ENCODE data around the gene RCSD1.

The RCSD1 gene

DNA sequence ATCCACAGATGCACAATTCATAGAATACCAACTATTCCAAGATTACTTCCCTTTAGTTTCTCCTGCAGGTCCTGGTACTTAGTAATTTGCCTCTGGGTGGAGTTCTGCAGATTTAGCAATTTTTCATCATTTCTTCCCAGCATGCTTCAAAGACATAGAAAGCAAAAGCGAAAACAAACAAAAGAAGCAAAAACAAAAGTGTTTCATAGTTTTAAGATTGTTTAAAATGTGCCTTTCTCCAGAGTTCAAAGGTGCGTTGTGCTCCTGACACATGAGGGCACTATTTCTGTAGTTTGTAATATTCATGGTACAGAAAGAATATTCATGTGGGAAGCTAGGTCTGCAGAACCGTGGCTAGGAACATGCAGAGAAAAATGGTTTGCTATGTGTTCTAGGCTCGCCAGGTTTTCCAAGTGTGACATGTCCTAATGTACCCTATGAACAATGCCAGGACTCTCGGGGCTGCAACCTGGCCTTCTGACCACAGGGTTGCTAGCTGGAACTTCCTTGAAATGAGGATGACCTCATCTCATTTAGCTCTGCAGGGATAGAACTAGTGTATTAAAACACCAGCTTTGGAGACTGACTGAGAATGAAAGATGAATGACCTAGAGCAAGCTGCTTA lies 30.0 kb upstream of the RCSD1 start:
- Histone ChIP-seq H3K36me3 (ENCODE audit: insufficient read depth, low read length) (no peaks in the 10 kb centered on the region), H3K9me2 (replicated peaks; ENCODE audit: low read depth, low read length) (no peaks in the 10 kb centered on the region), H3K27me3 (ENCODE audit: insufficient read depth, low read length, poor library complexity, severe bottlenecking) (no peaks in the 10 kb centered on the region), H3K9me3 (ENCODE audit: insufficient read depth, low read depth, low read length) (no peaks in the 10 kb centered on the region), H3K9ac (ENCODE audit: low read depth, low read length, poor library complexity, severe bottlenecking) (peak overlapping the region; percentile 57), H3K4me1 (ENCODE audit: insufficient read depth, low read length, poor library complexity, severe bottlenecking) (peaks cover 37% of the 10 kb centered on the region), H2AFZ (ENCODE audit: low read length) (peak overlapping the region; percentile 74), H4K20me1 (ENCODE audit: insufficient read depth, low read length, poor library complexity, severe bottlenecking) (no peaks in the 10 kb centered on the region), H3K4me2 (ENCODE audit: low read depth, low read length, poor library complexity, severe bottlenecking) (peak overlapping the region; percentile 53), H3K79me2 (ENCODE audit: insufficient read depth, low read length) (no peaks in the 10 kb centered on the region), H3F3A (ENCODE audit: low read depth) (no peaks in the 10 kb centered on the region), H3K4me3 (ENCODE audit: low read length, poor library complexity, severe bottlenecking) (peak overlapping the region; percentile 8)
- no peak for TF ChIP-seq EZH2phosphoT487 (IDR thresholded peaks at IDR 0.05; ENCODE audit: borderline replicate concordance)
- TF ChIP-seq, protein P1, sequence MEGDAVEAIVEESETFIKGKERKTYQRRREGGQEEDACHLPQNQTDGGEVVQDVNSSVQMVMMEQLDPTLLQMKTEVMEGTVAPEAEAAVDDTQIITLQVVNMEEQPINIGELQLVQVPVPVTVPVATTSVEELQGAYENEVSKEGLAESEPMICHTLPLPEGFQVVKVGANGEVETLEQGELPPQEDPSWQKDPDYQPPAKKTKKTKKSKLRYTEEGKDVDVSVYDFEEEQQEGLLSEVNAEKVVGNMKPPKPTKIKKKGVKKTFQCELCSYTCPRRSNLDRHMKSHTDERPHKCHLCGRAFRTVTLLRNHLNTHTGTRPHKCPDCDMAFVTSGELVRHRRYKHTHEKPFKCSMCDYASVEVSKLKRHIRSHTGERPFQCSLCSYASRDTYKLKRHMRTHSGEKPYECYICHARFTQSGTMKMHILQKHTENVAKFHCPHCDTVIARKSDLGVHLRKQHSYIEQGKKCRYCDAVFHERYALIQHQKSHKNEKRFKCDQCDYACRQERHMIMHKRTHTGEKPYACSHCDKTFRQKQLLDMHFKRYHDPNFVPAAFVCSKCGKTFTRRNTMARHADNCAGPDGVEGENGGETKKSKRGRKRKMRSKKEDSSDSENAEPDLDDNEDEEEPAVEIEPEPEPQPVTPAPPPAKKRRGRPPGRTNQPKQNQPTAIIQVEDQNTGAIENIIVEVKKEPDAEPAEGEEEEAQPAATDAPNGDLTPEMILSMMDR (conservative IDR thresholded peaks at IDR 0.05; ENCODE audit: low read length): peak; percentile 95

DNA sequence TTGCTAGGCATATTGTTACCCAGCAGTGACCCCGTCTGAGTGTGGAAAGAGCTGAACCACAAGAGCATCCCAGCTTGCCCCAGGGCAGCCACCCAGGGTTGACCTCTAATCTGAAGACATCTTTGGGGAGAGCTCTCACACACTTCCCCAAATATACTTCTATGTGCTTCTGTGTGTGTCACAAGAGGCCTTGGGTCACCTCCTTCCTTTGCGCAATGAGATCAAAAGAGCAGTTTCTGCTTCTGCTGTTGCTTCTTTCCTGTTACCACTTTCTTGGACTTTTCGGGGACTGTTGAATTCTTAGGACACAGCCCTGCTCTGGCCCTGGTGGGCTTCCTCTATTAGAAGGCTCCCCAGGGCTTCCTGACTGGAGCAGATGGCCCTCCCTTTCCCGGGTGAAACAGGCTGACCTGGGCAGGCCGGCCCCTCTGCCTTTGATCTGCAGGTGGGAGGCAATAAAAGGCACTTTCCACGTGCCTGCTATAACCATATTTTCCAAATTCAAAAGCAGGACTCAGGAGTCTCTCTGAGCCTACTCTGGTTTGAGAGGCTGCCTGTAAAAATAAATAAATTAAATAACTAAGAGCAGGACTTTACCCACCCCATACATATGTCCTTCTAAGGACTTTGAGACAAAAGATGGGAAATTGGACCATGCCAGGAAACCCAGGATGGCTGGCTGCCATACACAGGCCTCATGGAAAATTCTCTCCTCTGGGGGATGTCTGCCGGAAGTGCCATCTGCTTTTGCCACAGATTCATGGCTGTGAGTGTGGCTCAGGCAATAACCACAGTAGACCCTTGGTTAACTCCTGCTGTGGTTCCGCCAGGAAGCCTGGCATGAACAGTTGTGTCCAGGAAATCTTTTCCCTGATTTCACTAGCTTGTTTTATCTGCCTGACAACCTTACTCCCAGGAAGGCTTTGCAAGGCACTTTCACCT lies 28.3 kb upstream of the RCSD1 start:
- Histone ChIP-seq H3K4me1 (ENCODE audit: insufficient read depth, low read length, poor library complexity, severe bottlenecking) (peaks cover 37% of the 10 kb centered on the region), H3K4me2 (ENCODE audit: low read depth, low read length, poor library complexity, severe bottlenecking) (peak overlapping the region; percentile 53), H3K9me2 (replicated peaks; ENCODE audit: low read depth, low read length) (no peaks in the 10 kb centered on the region), H3K4me3 (ENCODE audit: low read length, poor library complexity, severe bottlenecking) (no peak overlapping the region), H3K9me3 (ENCODE audit: insufficient read depth, low read depth, low read length) (peaks cover 1% of the 10 kb centered on the region; the same call in 1 of the 2 replicates), H3F3A (ENCODE audit: low read depth) (no peaks in the 10 kb centered on the region), H3K79me2 (ENCODE audit: insufficient read depth, low read length) (no peaks in the 10 kb centered on the region), H3K27me3 (ENCODE audit: insufficient read depth, low read length, poor library complexity, severe bottlenecking) (no peaks in the 10 kb centered on the region), H3K9ac (ENCODE audit: low read depth, low read length, poor library complexity, severe bottlenecking) (peak overlapping the region; percentile 57), H4K20me1 (ENCODE audit: insufficient read depth, low read length, poor library complexity, severe bottlenecking) (no peaks in the 10 kb centered on the region), H2AFZ (ENCODE audit: low read length) (0 out of 2 replicates have a peak overlapping the region, but pooled peaks have one; percentile 8), H3K36me3 (ENCODE audit: insufficient read depth, low read length) (no peaks in the 10 kb centered on the region)
- TF ChIP-seq EZH2phosphoT487 (IDR thresholded peaks at IDR 0.05; ENCODE audit: borderline replicate concordance): no peak

DNA sequence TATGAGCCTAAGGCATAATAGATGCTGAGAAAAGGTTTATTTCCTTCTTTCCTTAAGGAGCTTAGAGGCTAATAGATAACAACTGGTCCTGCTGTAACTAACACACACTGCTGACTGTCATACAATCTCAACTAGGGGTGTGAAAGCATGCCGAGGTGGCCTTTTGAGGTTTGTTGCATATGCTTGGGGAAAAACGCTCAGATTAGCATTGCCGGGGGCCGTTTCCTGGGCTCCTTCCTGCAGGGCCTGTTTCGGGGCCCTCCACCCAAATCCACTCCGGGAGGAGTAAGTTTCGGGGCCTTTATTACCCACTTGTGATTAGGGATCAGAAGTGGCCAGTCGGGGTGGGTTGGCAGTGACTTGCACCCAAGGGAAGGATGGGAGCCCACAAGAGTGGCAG lies 27.2 kb upstream of the RCSD1 start:
- H2AFZ ChIP-seq (ENCODE audit: low read length): no peak overlapping the region
- TF ChIP-seq, protein P1 (conservative IDR thresholded peaks at IDR 0.05; ENCODE audit: low read length): no peak
- TF ChIP-seq EZH2phosphoT487 (IDR thresholded peaks at IDR 0.05; ENCODE audit: borderline replicate concordance): no peak
- no peaks in the 10 kb centered on the region for H3K9me2 ChIP-seq (replicated peaks; ENCODE audit: low read depth, low read length)
- peaks cover 13% of the 10 kb centered on the region; the same call in 1 of the 2 replicates for H3K9me3 ChIP-seq (ENCODE audit: insufficient read depth, low read depth, low read length)
- no peak overlapping the region for H3K4me3 ChIP-seq (ENCODE audit: low read length, poor library complexity, severe bottlenecking)
- H3K9ac ChIP-seq (ENCODE audit: low read depth, low read length, poor library complexity, severe bottlenecking): peak overlapping the region; percentile 57
- no peaks in the 10 kb centered on the region for H3K36me3 ChIP-seq (ENCODE audit: insufficient read depth, low read length)
- peaks cover 37% of the 10 kb centered on the region for H3K4me1 ChIP-seq (ENCODE audit: insufficient read depth, low read length, poor library complexity, severe bottlenecking)
- H4K20me1 ChIP-seq (ENCODE audit: insufficient read depth, low read length, poor library complexity, severe bottlenecking): no peaks in the 10 kb centered on the region
- no peak overlapping the region for H3K4me2 ChIP-seq (ENCODE audit: low read depth, low read length, poor library complexity, severe bottlenecking)
- no peaks in the 10 kb centered on the region for H3K27me3 ChIP-seq (ENCODE audit: insufficient read depth, low read length, poor library complexity, severe bottlenecking)
- H3K79me2 ChIP-seq (ENCODE audit: insufficient read depth, low read length): no peaks in the 10 kb centered on the region
- no peaks in the 10 kb centered on the region for H3F3A ChIP-seq (ENCODE audit: low read depth)
